Stimulated activated CD8-positive, alpha-beta memory T cell treated with anti-CD3 and anti-CD28 coated beads, Interleukin-4, amount 100 ng/mL, for 1 hour (primary cell): ENCODE results near the gene UBE3B.

Experiments
- DNase-seq, 2 donors: peaks; one replicate each; pipeline ENCODE4 v3.0.0-alpha.2; 2020; ENCODE audit warnings: low read depth in 2 of 2, low spot score in 1 of 2

UBE3B gene

GRCh38 chr12:109568486-109568885, 91.1 kb downstream of the UBE3B start:
- DNase-seq: no peak

- DNase-seq: no peak
These were observed 94.5 kb downstream of the UBE3B start for GRCh38 chr12:109571773-109572505.

GRCh38 chr12:109572506-109572845, 95.0 kb downstream of the UBE3B start:
- DNase-seq: no peak

GRCh38 chr12:109573029-109573913, 95.8 kb downstream of the UBE3B start, which contains the start of the genes MMAB and MVK:
Gene MMAB, minus strand, starts transcription at chr12:109573504. Its CDS starts 24 bp downstream, at chr12:109573480.
Gene MVK, plus strand, starts transcription at chr12:109573794. Its CDS starts 1,029 bp downstream, at chr12:109574823.
- peak; percentile 95 to 96 for DNase-seq

- DNase-seq: no peak
These were observed 96.4 kb downstream of the UBE3B start for GRCh38 chr12:109573914-109574244.

- no peak for DNase-seq
These were observed 98.2 kb downstream of the UBE3B start for GRCh38 chr12:109575683-109576082.

- no peak for DNase-seq
These were observed 99.9 kb downstream of the UBE3B start for GRCh38 chr12:109577311-109577710.

- no peak for DNase-seq
These were observed 101.0 kb downstream of the UBE3B start for GRCh38 chr12:109578330-109578927.

- no peak for DNase-seq
These were observed 102.2 kb downstream of the UBE3B start for GRCh38 chr12:109579639-109580038.

GRCh38 chr12:109580272-109580671, 102.8 kb downstream of the UBE3B start:
- no peak for DNase-seq

- DNase-seq: no peak
These were observed 103.4 kb downstream of the UBE3B start for GRCh38 chr12:109580684-109581333.

- no peak for DNase-seq
These were observed 103.9 kb downstream of the UBE3B start for GRCh38 chr12:109581334-109581691.

- DNase-seq: no peak
These were observed 104.4 kb downstream of the UBE3B start for GRCh38 chr12:109581856-109582255.

- no peak for DNase-seq
These were observed 105.2 kb downstream of the UBE3B start for GRCh38 chr12:109582636-109583035.

GRCh38 chr12:109583733-109584132, 106.3 kb downstream of the UBE3B start:
- no peak for DNase-seq
